Measurements from ENCODE around the gene BRSK1.

DNA sequence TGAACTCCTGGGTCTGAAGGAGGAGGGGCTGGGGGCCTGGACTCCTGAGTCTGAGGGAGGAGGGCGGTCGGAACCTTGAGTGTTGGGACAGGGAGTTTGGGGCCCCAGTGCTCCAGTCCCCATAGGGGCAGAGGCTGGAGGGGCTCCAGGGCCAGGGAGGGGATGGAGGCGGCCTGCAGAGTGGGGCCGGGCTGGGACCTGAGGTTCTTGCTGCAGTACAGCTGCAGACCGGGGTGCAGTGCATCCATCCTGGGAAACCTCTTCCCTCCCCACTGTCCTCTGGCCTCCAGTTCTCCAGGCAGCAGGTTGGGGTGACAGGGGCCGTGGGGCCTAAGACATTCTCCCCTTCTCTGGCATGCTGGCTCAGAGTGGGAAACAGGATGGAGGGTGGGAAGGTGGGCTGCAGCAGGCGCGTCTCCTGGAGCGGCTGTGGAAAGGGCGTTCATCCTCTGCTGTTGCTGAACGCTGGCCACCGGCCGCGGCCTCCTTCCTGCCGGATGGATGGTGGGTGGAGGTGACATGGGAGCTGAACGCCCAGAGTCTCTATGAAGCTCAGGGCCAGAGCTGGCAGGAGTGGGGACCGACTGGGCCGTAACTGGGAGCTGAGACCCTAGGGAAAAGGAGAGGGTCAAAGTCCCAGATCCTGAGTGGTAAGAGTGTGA, 1.6 kb downstream of the BRSK1 start:
- TF ChIP-seq, protein P1, sequence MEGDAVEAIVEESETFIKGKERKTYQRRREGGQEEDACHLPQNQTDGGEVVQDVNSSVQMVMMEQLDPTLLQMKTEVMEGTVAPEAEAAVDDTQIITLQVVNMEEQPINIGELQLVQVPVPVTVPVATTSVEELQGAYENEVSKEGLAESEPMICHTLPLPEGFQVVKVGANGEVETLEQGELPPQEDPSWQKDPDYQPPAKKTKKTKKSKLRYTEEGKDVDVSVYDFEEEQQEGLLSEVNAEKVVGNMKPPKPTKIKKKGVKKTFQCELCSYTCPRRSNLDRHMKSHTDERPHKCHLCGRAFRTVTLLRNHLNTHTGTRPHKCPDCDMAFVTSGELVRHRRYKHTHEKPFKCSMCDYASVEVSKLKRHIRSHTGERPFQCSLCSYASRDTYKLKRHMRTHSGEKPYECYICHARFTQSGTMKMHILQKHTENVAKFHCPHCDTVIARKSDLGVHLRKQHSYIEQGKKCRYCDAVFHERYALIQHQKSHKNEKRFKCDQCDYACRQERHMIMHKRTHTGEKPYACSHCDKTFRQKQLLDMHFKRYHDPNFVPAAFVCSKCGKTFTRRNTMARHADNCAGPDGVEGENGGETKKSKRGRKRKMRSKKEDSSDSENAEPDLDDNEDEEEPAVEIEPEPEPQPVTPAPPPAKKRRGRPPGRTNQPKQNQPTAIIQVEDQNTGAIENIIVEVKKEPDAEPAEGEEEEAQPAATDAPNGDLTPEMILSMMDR (IDR thresholded peaks at IDR 0.05) = no peak
- no peak for TF ChIP-seq POLR2A (IDR thresholded peaks at IDR 0.05)
